CD14-positive monocyte (primary cell): ENCODE data around the gene CCBE1. TPM values are rescaled to one million over a fixed set of nuclear protein-coding genes. Genes with fewer than 3 reads are reported as not detected.

Experiments
- DNase-seq, 3 donors: peaks; one replicate each; pipeline ENCODE4 v3.0.0-alpha.2; 2011 to 2022
- H2AFZ ChIP-seq: 2 replicates; pipeline ENCODE4 v1.6.0; 2012; ENCODE audit warnings: mild to moderate bottlenecking, low read depth, low read length, inconsistent platforms; ENCODE audit not compliant: insufficient read depth, poor library complexity, severe bottlenecking
- H3K27ac ChIP-seq, 2 donors: 1 replicate in 1 of 2; 2 replicates in 1 of 2; pipeline ENCODE4 v1.5.1; 2012 to 2013; ENCODE audit warnings: low read length in 2 of 2, control low read depth in 1 of 2, inconsistent platforms in 1 of 2, low read depth in 1 of 2, mild to moderate bottlenecking in 1 of 2
- H3K27me3 ChIP-seq, 2 donors: one replicate each; pipeline versions ENCODE4 v1.6.0 to v1.6.1; 2011 to 2013; ENCODE audit warnings: low read length in 2 of 2; ENCODE audit not compliant: control insufficient read depth in 2 of 2, insufficient read depth in 2 of 2
- H3K36me3 ChIP-seq, 2 donors: replicated peaks in 1 of 2; 1 replicate in 1 of 2; 2 replicates in 1 of 2; pipeline versions ENCODE4 v1.5.1 to v1.6.1; 2012 to 2013; ENCODE audit warnings: low read length in 2 of 2, control low read depth in 1 of 2, inconsistent platforms in 1 of 2, mild to moderate bottlenecking in 1 of 2; ENCODE audit not compliant: insufficient read depth in 2 of 2, control insufficient read depth in 1 of 2
- H3K4me1 ChIP-seq, 2 donors: 1 replicate in 1 of 2; 2 replicates in 1 of 2; pipeline versions ENCODE4 v1.5.1 to v1.6.1; 2012 to 2013; ENCODE audit warnings: low read length in 2 of 2, control low read depth in 1 of 2, inconsistent platforms in 1 of 2, mild to moderate bottlenecking in 1 of 2, moderate library complexity in 1 of 2; ENCODE audit not compliant: insufficient read depth in 2 of 2, control insufficient read depth in 1 of 2
- H3K4me2 ChIP-seq: replicated peaks from 2 replicates; pipeline ENCODE3; 2012; ENCODE audit warnings: low read length, moderate library complexity, mild to moderate bottlenecking; ENCODE audit not compliant: poor library complexity, severe bottlenecking; ENCODE audit errors: extremely low read depth
- H3K4me3 ChIP-seq, 3 experiments: fragments of 200-600 bp in 1 of 3; sonication (generic) in 1 of 3; replicated peaks in 1 of 3; 1 replicate in 2 of 3; 2 replicates in 1 of 3; pipeline ENCODE4 v1.5.1; 2011 to 2013; ENCODE audit warnings: low read length in 3 of 3, mild to moderate bottlenecking in 3 of 3, control low read depth in 2 of 3, low read depth in 2 of 3, inconsistent platforms in 1 of 3, moderate library complexity in 1 of 3
- H3K79me2 ChIP-seq: 2 replicates; pipeline ENCODE4 v1.6.0; 2012; ENCODE audit warnings: mild to moderate bottlenecking, control low read depth, inconsistent platforms, low read length, moderate library complexity; ENCODE audit not compliant: insufficient read depth
- H3K9ac ChIP-seq: 2 replicates; pipeline ENCODE4 v1.6.0; 2017; ENCODE audit warnings: low read length, mild to moderate bottlenecking; ENCODE audit not compliant: insufficient read depth, poor library complexity, severe bottlenecking
- H3K9me3 ChIP-seq, 2 donors: replicated peaks in 1 of 2; 1 replicate in 1 of 2; 2 replicates in 1 of 2; pipeline versions ENCODE4 v1.5.1 to v1.6.1; 2012 to 2013; ENCODE audit warnings: low read length in 2 of 2, control low read depth in 1 of 2; ENCODE audit not compliant: control insufficient read depth in 1 of 2, insufficient read depth in 1 of 2
- H4K20me1 ChIP-seq: 2 replicates; pipeline ENCODE4 v1.6.0; 2012; ENCODE audit warnings: mild to moderate bottlenecking, low read length, control low read depth, moderate library complexity; ENCODE audit not compliant: insufficient read depth
- H3K27ac Mint-ChIP-seq, 7 donors: one replicate each; pipeline ENCODE4 v1.8.0; 2020; ENCODE audit warnings: mild to moderate bottlenecking in 7 of 7, mixed read lengths in 7 of 7, moderate library complexity in 6 of 7, inconsistent platforms in 2 of 7
- H3K27me3 Mint-ChIP-seq, 3 donors: one replicate each; pipeline ENCODE4 v1.8.0; 2021 to 2022; ENCODE audit warnings: low read depth in 3 of 3, mild to moderate bottlenecking in 3 of 3, mixed read lengths in 3 of 3, moderate library complexity in 3 of 3, inconsistent platforms in 1 of 3
- H3K36me3 Mint-ChIP-seq, 2 donors: one replicate each; pipeline ENCODE4 v1.8.0; 2020; ENCODE audit warnings: mixed read lengths in 2 of 2, inconsistent platforms in 1 of 2, mild to moderate bottlenecking in 1 of 2
- H3K4me1 Mint-ChIP-seq: one replicate; pipeline ENCODE4 v1.8.0; 2020; ENCODE audit warnings: mild to moderate bottlenecking, mixed read lengths
- H3K4me3 Mint-ChIP-seq, 2 donors: one replicate each; pipeline ENCODE4 v1.8.0; 2020; ENCODE audit warnings: mild to moderate bottlenecking in 2 of 2, mixed read lengths in 2 of 2, moderate library complexity in 1 of 2
- H3K9me3 Mint-ChIP-seq, 7 donors: one replicate each; pipeline ENCODE4 v1.8.0; 2020 to 2022; ENCODE audit warnings: mixed read lengths in 7 of 7, mild to moderate bottlenecking in 6 of 7, moderate library complexity in 6 of 7, inconsistent platforms in 2 of 7
- WGBS: methylation state at CpG from one replicate; pipeline ENCODE4 v1.1.5; 2013; ENCODE audit warnings: missing lambda C conversion rate; ENCODE audit not compliant: insufficient coverage; 5-methylcytosine and 5-hydroxymethylcytosine counted together
- intact Hi-C, 2 donors: fragments of 100-400 bp; cut with micrococcal nuclease; formaldehyde crosslinking; loops; one replicate each; pipeline versions ENCODE4 v1.15.0 to v1.15.1; 2023
- polyA plus RNA-seq, 3 donors: library from polyadenylated mRNA; depleted of rRNA in 1 of 3; unstranded in 2 of 3; stranded (reverse) in 1 of 3; fragments of 300-500 nt in 2 of 3; fragments of >200 nt in 1 of 3; fragmentation: Illumina TruSeq in 2 of 3; gene quantifications; 1 replicate in 2 of 3; 2 replicates in 1 of 3; pipeline ENCODE4 v1.2.3, GENCODE V29; 2012 to 2021
- TF ChIP-seq, protein P1 (sequence below): fragments of 200-600 bp; IDR thresholded peaks from one replicate; pipeline ENCODE4 v1.8.0; 2022; ENCODE audit warnings: antibody characterized with exemption, mild to moderate bottlenecking

Gene CCBE1
- polyA plus RNA-seq, 3 donors: not detected

GRCh38 chr18:59448546-59448945 is 248.7 kb downstream of the CCBE1 start:
- Mint-ChIP-seq H3K4me3 (no peak overlapping the region), H3K27me3 (peaks cover 3 to 5% (median 5%) of the 10 kb centered on the region in 3 donors), H3K9me3 (peaks cover 0 to 3% (median 0%) of the 10 kb centered on the region in 7 donors), H3K36me3 (no peaks in the 10 kb centered on the region), H3K27ac (peak overlapping the region in 1 of 7 donors; percentile 26), H3K4me1 (no peaks in the 10 kb centered on the region)
- TF ChIP-seq, protein P1, sequence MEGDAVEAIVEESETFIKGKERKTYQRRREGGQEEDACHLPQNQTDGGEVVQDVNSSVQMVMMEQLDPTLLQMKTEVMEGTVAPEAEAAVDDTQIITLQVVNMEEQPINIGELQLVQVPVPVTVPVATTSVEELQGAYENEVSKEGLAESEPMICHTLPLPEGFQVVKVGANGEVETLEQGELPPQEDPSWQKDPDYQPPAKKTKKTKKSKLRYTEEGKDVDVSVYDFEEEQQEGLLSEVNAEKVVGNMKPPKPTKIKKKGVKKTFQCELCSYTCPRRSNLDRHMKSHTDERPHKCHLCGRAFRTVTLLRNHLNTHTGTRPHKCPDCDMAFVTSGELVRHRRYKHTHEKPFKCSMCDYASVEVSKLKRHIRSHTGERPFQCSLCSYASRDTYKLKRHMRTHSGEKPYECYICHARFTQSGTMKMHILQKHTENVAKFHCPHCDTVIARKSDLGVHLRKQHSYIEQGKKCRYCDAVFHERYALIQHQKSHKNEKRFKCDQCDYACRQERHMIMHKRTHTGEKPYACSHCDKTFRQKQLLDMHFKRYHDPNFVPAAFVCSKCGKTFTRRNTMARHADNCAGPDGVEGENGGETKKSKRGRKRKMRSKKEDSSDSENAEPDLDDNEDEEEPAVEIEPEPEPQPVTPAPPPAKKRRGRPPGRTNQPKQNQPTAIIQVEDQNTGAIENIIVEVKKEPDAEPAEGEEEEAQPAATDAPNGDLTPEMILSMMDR: no peak
- Histone ChIP-seq H3K79me2 (no peaks in the 10 kb centered on the region), H2AFZ (no peak overlapping the region), H3K4me1 (no peaks in the 10 kb centered on the region), H3K36me3 (no peaks in the 10 kb centered on the region), H3K4me2 (no peak overlapping the region), H3K4me3 (no peak overlapping the region), H3K27ac (no peak overlapping the region), H4K20me1 (no peaks in the 10 kb centered on the region), H3K9me3 (no peaks in the 10 kb centered on the region), H3K27me3 (no peaks in the 10 kb centered on the region), H3K9ac (no peak overlapping the region)
- intact Hi-C loops: no loop called here
- DNase-seq: no peak
- WGBS: no CpG with 5 or more reads among the region's 4 CpGs

DNA sequence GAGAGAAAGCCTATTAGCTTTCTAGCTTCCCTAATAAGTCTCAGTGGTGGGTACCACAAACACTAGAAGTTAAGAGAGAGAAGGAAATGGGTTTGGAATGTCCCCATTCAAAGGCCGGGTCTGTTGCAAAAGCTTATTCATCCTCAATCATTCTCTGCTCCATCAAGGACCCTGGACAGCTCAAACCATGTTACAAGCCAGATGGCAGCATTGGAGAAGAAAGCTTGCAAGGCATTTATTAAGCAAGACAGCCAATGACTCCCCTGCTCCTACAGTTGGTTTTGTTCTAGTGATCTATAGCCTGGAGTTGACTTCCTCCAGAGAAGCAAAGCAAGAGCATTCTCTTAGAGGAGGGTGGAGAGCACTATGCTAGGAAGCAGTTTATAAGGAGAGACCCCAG is 251.2 kb downstream of the CCBE1 start:
- WGBS: no CpG with 5 or more reads among the region's 1 CpG
- Mint-ChIP-seq H3K4me1 (no peaks in the 10 kb centered on the region), H3K4me3 (no peak overlapping the region), H3K9me3 (peaks cover 0 to 5% (median 0%) of the 10 kb centered on the region in 7 donors), H3K27ac (peak overlapping the region in 1 of 7 donors; percentile 18), H3K27me3 (peaks cover 2 to 3% (median 3%) of the 10 kb centered on the region in 3 donors), H3K36me3 (no peaks in the 10 kb centered on the region)
- Histone ChIP-seq H3K27ac (no peak overlapping the region), H4K20me1 (no peaks in the 10 kb centered on the region), H2AFZ (no peak overlapping the region), H3K36me3 (no peaks in the 10 kb centered on the region), H3K4me3 (no peak overlapping the region), H3K4me2 (no peak overlapping the region), H3K9ac (no peak overlapping the region), H3K79me2 (no peaks in the 10 kb centered on the region), H3K4me1 (no peaks in the 10 kb centered on the region), H3K27me3 (no peaks in the 10 kb centered on the region), H3K9me3 (no peaks in the 10 kb centered on the region)
- no peak for DNase-seq
- TF ChIP-seq, protein P1: no peak
- intact Hi-C loops: no loop called here
